Tibial artery (tissue), 4 donors: ENCODE results near the gene MBD2.
A peak's percentile ranks its signal among the peaks of the same experiment; 100 is the strongest.

Experiments used
- DNase-seq, 2 donors: peaks; one replicate each; pipeline ENCODE4 v3.0.0-alpha.2; 2019
- H3K27ac ChIP-seq, 2 donors: fragments of 200-600 bp; sonication (generic) in 1 of 2; 1 replicate in 1 of 2; 2 replicates in 1 of 2; pipeline ENCODE4 v1.5.1; 2018 to 2019; ENCODE audit warnings: mild to moderate bottlenecking in 1 of 2
- H3K27me3 ChIP-seq, 2 donors: fragments of 200-600 bp; sonication (generic) in 1 of 2; one replicate each; pipeline versions ENCODE4 v1.5.1 to v1.6.0; 2016 to 2019
- H3K36me3 ChIP-seq, 3 donors: fragments of 200-600 bp; sonication (generic) in 2 of 3; one replicate each; pipeline ENCODE4 v1.5.1; 2016 to 2019; ENCODE audit warnings: mild to moderate bottlenecking in 2 of 3
- H3K4me1 ChIP-seq, 4 donors: fragments of 200-600 bp; sonication (generic) in 2 of 4; 1 replicate in 3 of 4; 2 replicates in 1 of 4; pipeline ENCODE4 v1.5.1; 2016 to 2019
- H3K4me3 ChIP-seq, 2 donors: fragments of 200-600 bp; sonication (generic) in 1 of 2; 1 replicate in 1 of 2; 2 replicates in 1 of 2; pipeline ENCODE4 v1.5.1; 2018 to 2019; ENCODE audit warnings: mild to moderate bottlenecking in 2 of 2
- H3K9me3 ChIP-seq, 3 donors: fragments of 200-600 bp; sonication (generic) in 1 of 3; one replicate each; pipeline ENCODE4 v1.5.1; 2016 to 2019
- intact Hi-C: fragments of 100-400 bp; cut with DNase I; formaldehyde crosslinking; loops from one replicate; pipeline ENCODE4 v1.15.0; 2023; ENCODE audit warnings: low total_unique reads
- TF ChIP-seq, protein P1 (sequence below), 2 experiments: fragments of 200-600 bp in 1 of 2; fragments of 450-650 bp in 1 of 2; IDR thresholded peaks; one replicate each; pipeline ENCODE4 v1.5.1; 2017 to 2019; ENCODE audit warnings: antibody characterized with exemption in 2 of 2, mild to moderate bottlenecking in 1 of 2, moderate library complexity in 1 of 2

MBD2 gene, protein sequence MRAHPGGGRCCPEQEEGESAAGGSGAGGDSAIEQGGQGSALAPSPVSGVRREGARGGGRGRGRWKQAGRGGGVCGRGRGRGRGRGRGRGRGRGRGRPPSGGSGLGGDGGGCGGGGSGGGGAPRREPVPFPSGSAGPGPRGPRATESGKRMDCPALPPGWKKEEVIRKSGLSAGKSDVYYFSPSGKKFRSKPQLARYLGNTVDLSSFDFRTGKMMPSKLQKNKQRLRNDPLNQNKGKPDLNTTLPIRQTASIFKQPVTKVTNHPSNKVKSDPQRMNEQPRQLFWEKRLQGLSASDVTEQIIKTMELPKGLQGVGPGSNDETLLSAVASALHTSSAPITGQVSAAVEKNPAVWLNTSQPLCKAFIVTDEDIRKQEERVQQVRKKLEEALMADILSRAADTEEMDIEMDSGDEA

DNA sequence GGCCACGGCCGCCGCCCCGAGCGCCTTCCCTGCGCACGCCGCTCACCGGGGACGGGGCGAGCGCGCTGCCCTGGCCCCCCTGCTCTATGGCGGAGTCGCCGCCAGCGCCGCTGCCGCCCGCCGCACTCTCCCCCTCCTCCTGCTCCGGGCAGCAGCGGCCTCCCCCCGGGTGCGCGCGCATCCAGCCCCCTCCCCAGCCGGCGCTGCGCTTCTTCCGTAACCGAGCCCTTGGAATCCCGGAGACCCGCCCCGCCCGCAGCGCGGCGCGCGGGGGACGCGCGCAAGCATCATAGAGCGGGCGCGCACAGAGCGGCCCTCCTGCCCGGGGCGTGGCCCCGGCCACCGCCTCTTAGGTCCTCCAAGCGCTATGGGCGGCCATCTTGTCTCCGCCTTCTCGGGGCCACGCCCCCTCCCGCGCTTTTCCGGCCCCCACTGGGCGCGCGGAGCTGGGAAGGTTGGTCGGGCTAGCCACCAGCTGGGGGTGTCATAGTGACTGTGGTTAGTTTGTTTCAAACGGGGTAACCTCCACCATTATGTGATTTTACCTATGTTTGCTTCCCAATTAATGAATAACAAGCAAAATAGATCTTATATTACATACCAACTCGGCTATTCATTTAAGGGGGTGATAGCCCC lies at the start of gene MBD2:
TSS of gene MBD2 (minus strand) at position 291 of the 636 bp plus-strand sequence. CDS start at position 181, 110 bp downstream.
- intact Hi-C loops, result loop anchor here (5.0 kb wide), 1 partner anchor 43 kb away; the partner anchor contains the start of gene POLI
- H3K27me3 ChIP-seq, result no peaks in the 10 kb centered on the region
- H3K4me3 ChIP-seq, result peak within 1 kb of the TSS; percentile 60 to 72
- no peaks in the 10 kb centered on the region for H3K36me3 ChIP-seq
- peaks cover 0 to 31% (median 18%) of the 10 kb centered on the region in 4 donors for H3K4me1 ChIP-seq
- peak; percentile 91 to 96 for DNase-seq
- no peaks in the 10 kb centered on the region for H3K9me3 ChIP-seq
- peak within 1 kb of the TSS; percentile 74 to 78 for H3K27ac ChIP-seq
- TF ChIP-seq, protein P1, sequence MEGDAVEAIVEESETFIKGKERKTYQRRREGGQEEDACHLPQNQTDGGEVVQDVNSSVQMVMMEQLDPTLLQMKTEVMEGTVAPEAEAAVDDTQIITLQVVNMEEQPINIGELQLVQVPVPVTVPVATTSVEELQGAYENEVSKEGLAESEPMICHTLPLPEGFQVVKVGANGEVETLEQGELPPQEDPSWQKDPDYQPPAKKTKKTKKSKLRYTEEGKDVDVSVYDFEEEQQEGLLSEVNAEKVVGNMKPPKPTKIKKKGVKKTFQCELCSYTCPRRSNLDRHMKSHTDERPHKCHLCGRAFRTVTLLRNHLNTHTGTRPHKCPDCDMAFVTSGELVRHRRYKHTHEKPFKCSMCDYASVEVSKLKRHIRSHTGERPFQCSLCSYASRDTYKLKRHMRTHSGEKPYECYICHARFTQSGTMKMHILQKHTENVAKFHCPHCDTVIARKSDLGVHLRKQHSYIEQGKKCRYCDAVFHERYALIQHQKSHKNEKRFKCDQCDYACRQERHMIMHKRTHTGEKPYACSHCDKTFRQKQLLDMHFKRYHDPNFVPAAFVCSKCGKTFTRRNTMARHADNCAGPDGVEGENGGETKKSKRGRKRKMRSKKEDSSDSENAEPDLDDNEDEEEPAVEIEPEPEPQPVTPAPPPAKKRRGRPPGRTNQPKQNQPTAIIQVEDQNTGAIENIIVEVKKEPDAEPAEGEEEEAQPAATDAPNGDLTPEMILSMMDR (IDR thresholded peaks at IDR 0.05), result no peak

DNA sequence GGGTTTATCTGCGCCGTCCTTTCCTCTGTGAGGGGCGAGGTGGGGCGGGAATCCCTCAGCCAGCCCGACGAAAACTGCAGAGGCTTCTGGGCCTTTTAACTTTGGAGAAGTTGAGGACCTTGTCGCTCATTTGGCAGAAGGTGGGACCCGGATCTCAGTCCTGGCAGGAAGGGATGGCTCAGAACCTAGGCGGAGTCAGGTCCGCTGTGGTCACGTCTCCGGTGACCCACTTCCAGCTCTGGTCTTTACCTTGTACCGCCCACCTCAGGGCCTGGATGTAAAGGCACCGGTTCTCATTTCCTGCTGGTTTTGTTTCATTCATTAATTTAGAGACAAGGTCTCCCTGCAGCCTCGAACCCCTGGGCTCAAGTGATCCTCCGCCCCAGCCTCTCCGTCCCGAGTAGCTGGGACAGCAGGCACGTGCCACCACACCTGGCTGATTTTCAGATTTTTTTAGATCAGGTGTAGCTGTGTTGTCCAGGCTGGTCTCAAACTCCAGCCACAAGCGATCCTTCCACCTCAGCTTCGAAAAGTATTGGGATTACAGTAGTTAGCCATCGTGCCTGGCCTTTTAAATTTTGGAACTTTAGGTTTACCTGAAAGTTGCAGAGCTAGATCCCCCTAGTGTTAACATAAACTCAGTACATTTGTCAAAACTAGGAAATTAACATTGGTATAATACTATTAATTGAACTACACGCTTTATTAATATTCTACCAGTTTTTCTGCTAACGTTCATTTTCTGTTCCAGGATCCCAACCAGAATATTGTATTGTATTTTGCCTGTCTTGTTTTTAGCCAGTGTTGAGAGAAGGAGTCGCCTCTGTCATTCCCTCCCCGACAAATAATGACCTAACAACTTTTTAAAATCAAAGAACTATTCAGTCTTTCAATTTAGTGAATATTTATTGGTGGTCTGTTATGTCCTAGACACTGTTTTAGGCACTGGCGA lies 45.7 kb upstream of the MBD2 start:
- intact Hi-C loops, result loop anchor here (5.0 kb wide), 1 partner anchor 48 kb away; the partner anchor contains the start of gene MBD2
- DNase-seq, result peak in 1 of 2 donors; percentile 71
- Histone ChIP-seq H3K27ac (peak overlapping the region; percentile 88 to 90), H3K4me1 (peaks cover 0 to 18% (median 7%) of the 10 kb centered on the region in 4 donors), H3K4me3 (peak overlapping the region; percentile 71 to 73), H3K27me3 (no peaks in the 10 kb centered on the region), H3K36me3 (no peaks in the 10 kb centered on the region), H3K9me3 (no peaks in the 10 kb centered on the region)
- TF ChIP-seq, protein P1 (IDR thresholded peaks at IDR 0.05), result peak; percentile 40 to 52

DNA sequence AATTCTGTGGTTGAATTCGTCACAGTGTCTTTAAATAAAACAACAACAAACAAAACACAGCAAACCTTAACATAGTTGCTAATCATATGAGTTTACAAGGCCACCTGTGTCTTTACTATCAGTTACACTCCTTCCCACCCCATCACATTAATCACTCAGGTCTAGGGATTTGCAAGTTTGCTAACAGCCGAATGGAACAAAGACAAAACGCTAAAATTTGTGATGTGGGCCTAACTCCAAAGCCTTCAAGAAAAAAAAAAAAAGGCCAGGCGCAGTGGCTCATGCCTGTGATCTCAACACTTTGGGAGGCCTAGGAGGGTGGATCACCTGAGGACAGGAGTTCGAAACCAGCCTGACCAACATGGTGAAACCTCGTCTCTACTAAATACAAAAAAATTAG lies 44.3 kb upstream of the MBD2 start:
- TF ChIP-seq, protein P1 (IDR thresholded peaks at IDR 0.05), result no peak
- peaks cover 0 to 18% (median 7%) of the 10 kb centered on the region in 4 donors for H3K4me1 ChIP-seq
- intact Hi-C loops, result loop anchor here (5.0 kb wide), 1 partner anchor 46 kb away; the partner anchor contains the start of gene MBD2
- no peaks in the 10 kb centered on the region for H3K27me3 ChIP-seq
- DNase-seq, result no peak
- H3K9me3 ChIP-seq, result no peaks in the 10 kb centered on the region
- H3K36me3 ChIP-seq, result no peaks in the 10 kb centered on the region
- H3K27ac ChIP-seq, result peak overlapping the region; percentile 88 to 90
- H3K4me3 ChIP-seq, result peak overlapping the region; percentile 71 to 73

DNA sequence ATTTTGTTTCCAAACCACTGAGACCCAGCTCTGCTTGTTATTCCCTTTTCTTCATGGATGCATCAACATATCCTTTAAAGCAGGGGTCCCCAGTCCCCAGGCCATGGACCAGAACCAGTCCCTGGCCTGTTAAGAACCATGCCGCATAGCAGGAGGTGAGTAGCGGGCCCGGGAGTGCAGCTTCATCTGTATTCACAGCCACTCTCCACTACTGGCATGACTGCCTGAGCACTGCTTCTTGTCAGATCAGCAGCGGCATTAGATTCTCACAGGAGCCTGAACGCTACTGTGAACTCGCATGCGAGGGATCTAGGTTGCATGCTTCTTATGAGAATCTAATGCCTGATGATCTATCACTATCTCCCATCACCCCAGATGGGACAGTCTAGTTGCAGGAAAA lies 43.2 kb upstream of the MBD2 start:
- Histone ChIP-seq H3K27me3 (no peaks in the 10 kb centered on the region), H3K36me3 (no peaks in the 10 kb centered on the region), H3K4me1 (peaks cover 0 to 18% (median 7%) of the 10 kb centered on the region in 4 donors), H3K9me3 (no peaks in the 10 kb centered on the region), H3K27ac (no peak overlapping the region), H3K4me3 (no peak overlapping the region)
- intact Hi-C loops, result loop anchor here (5.0 kb wide), 1 partner anchor 45 kb away; the partner anchor contains the start of gene MBD2
- TF ChIP-seq, protein P1 (IDR thresholded peaks at IDR 0.05), result no peak
- DNase-seq, result no peak

DNA sequence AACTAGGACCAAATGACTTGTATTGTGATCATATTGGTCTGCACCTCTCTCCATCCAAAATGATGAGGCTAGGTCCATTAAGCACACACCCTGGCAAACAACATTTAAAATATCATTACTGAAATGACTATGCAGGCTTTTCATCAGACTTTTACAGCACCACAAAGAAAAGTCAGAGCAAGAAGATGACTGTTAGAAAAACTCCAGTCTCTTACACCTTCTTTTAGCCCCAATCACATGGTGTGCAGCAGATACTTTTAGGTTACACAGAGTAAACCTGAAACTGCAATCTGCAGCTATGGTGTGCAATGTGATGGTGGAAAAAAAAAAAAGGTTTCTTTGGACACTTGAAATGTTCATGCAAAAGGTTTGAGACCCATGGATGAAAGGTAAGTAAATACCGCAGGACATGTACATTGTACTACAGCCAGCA lies 39.5 kb upstream of the MBD2 start:
- no peak for DNase-seq
- Histone ChIP-seq H3K4me3 (no peak overlapping the region), H3K27me3 (no peaks in the 10 kb centered on the region), H3K36me3 (no peaks in the 10 kb centered on the region), H3K4me1 (peaks cover 0 to 4% (median 0%) of the 10 kb centered on the region in 4 donors), H3K27ac (no peak overlapping the region), H3K9me3 (no peaks in the 10 kb centered on the region)
- intact Hi-C loops, result no loop called here
- TF ChIP-seq, protein P1 (IDR thresholded peaks at IDR 0.05), result no peak
